B cell (primary cell): ENCODE data around the gene LNX1. TPM values are rescaled to one million over a fixed set of nuclear protein-coding genes. Genes with fewer than 3 reads are reported as not detected.

Experiments
- ATAC-seq: fragments of 200-7000 bp; cut with Tn5 transposase; one replicate; pipeline ENCODE4 v1.10.0; 2021; ENCODE audit warnings: low read depth, mild to moderate bottlenecking, moderate number of reproducible peaks, moderate library complexity
- CTCF ChIA-PET: fragments of 350-600 bp; sonication (Branson Sonifier 250); formaldehyde crosslinking; loops from one replicate; lab custom pipeline; 2021; ENCODE audit warnings: antibody characterized with exemption, inconsistent platforms; lab: Charles Lee
- POLR2A ChIA-PET: fragments of 350-600 bp; sonication (Branson Sonifier 250); formaldehyde crosslinking; loops from one replicate; lab custom pipeline; 2021; ENCODE audit warnings: antibody characterized with exemption; lab: Charles Lee
- DNase-seq: peaks from one replicate; pipeline ENCODE4 v3.0.0; 2013
- H2AFZ ChIP-seq: 2 replicates; pipeline ENCODE4 v1.6.1; 2012; ENCODE audit warnings: mild to moderate bottlenecking, low read depth, low read length; ENCODE audit not compliant: insufficient read depth, poor library complexity, severe bottlenecking
- H3K27ac ChIP-seq, 2 donors: 1 replicate in 1 of 2; 2 replicates in 1 of 2; pipeline ENCODE4 v1.5.1; 2012 to 2013; ENCODE audit warnings: low read length in 2 of 2, mild to moderate bottlenecking in 2 of 2, moderate library complexity in 1 of 2
- H3K27me3 ChIP-seq, 4 experiments: fragments of 200-600 bp in 1 of 4; sonication (generic) in 1 of 4; replicated peaks in 1 of 4; 1 replicate in 2 of 4; 2 replicates in 2 of 4; pipeline versions ENCODE4 v1.6.1 to v1.7.0; 2013 to 2016; ENCODE audit warnings: low read length in 3 of 4, mild to moderate bottlenecking in 2 of 4, mixed read lengths in 1 of 4, moderate library complexity in 1 of 4; ENCODE audit not compliant: insufficient read depth in 4 of 4, control insufficient read depth in 3 of 4; ENCODE audit errors: control extremely low read depth in 1 of 4
- H3K36me3 ChIP-seq, 2 experiments: replicated peaks in 1 of 2; 1 replicate in 1 of 2; 2 replicates in 1 of 2; pipeline versions ENCODE4 v1.6.1 to v1.7.1; 2013; ENCODE audit warnings: low read length in 1 of 2; ENCODE audit not compliant: insufficient read depth in 2 of 2, control insufficient read depth in 1 of 2; ENCODE audit errors: control extremely low read depth in 1 of 2, extremely low read depth in 1 of 2
- H3K4me1 ChIP-seq, 2 donors: fragments of 200-600 bp in 1 of 2; sonication (generic) in 1 of 2; 1 replicate in 1 of 2; 2 replicates in 1 of 2; pipeline versions ENCODE4 v1.5.1 to v1.6.1; 2013 to 2017; ENCODE audit warnings: low read length in 2 of 2; ENCODE audit not compliant: control insufficient read depth in 2 of 2, insufficient read depth in 2 of 2
- H3K4me2 ChIP-seq: replicated peaks from 2 replicates; pipeline ENCODE3; 2012; ENCODE audit warnings: mild to moderate bottlenecking, low read depth, low read length; ENCODE audit not compliant: poor library complexity, severe bottlenecking
- H3K4me3 ChIP-seq, 5 experiments: fragments of 200-600 bp in 1 of 5; sonication (generic) in 1 of 5; 1 replicate in 3 of 5; 2 replicates in 2 of 5; pipeline versions ENCODE4 v1.5.1 to v1.7.0; 2011 to 2016; ENCODE audit warnings: low read length in 4 of 5, mild to moderate bottlenecking in 4 of 5, low read depth in 2 of 5, control low read depth in 1 of 5, moderate library complexity in 1 of 5; ENCODE audit not compliant: insufficient read depth in 1 of 5; ENCODE audit errors: control extremely low read depth in 1 of 5, extremely low read depth in 1 of 5
- H3K79me2 ChIP-seq: fragments of 200-600 bp; sonication (generic); one replicate; pipeline ENCODE4 v1.6.0; 2016; ENCODE audit warnings: low read length; ENCODE audit not compliant: control insufficient read depth, insufficient read depth
- H3K9ac ChIP-seq: fragments of 200-600 bp; sonication (generic); 2 replicates; pipeline ENCODE4 v1.6.1; 2017; ENCODE audit warnings: mild to moderate bottlenecking, low read length, moderate library complexity
- H3K9me3 ChIP-seq, 3 donors: one replicate each; pipeline versions ENCODE4 v1.6.1 to v1.7.1; 2013; ENCODE audit warnings: low read length in 2 of 3; ENCODE audit not compliant: control insufficient read depth in 2 of 3, insufficient read depth in 1 of 3; ENCODE audit errors: control extremely low read depth in 1 of 3
- H4K20me1 ChIP-seq: 2 replicates; pipeline ENCODE4 v1.6.0; 2012; ENCODE audit warnings: mild to moderate bottlenecking, low read length; ENCODE audit not compliant: insufficient read depth, control insufficient read depth, poor library complexity, severe bottlenecking
- H3K27ac Mint-ChIP-seq: one replicate; pipeline ENCODE4 v1.8.0; 2021; ENCODE audit warnings: mixed read lengths
- H3K27me3 Mint-ChIP-seq: one replicate; pipeline ENCODE4 v1.8.0; 2021; ENCODE audit warnings: mixed read lengths
- H3K4me1 Mint-ChIP-seq: one replicate; pipeline ENCODE4 v1.8.0; 2021; ENCODE audit warnings: mixed read lengths
- H3K4me3 Mint-ChIP-seq: one replicate; pipeline ENCODE4 v1.8.0; 2021; ENCODE audit warnings: mixed read lengths
- H3K9me3 Mint-ChIP-seq: one replicate; pipeline ENCODE4 v1.8.0; 2022; ENCODE audit warnings: mixed read lengths; ENCODE audit not compliant: insufficient read depth
- CTCF ChIP-seq: fragments of 200-600 bp; IDR thresholded peaks from one replicate; pipeline ENCODE4 v1.8.0; 2022; ENCODE audit warnings: antibody characterized with exemption, mild to moderate bottlenecking
- EZH2 ChIP-seq: IDR thresholded peaks from 2 replicates; pipeline ENCODE4 v1.6.1; 2012; ENCODE audit warnings: borderline replicate concordance, low read depth, mild to moderate bottlenecking, moderate library complexity, low read length; ENCODE audit not compliant: insufficient read depth, poor library complexity, severe bottlenecking
- WGBS: methylation state at CpG from one replicate; pipeline ENCODE4 v1.1.5; 2013; ENCODE audit warnings: missing lambda C conversion rate; ENCODE audit not compliant: insufficient coverage; 5-methylcytosine and 5-hydroxymethylcytosine counted together
- intact Hi-C: fragments of 100-400 bp; cut with micrococcal nuclease; formaldehyde crosslinking; loops from one replicate; pipeline ENCODE4 v1.10.0; 2022
- polyA plus RNA-seq: library from polyadenylated mRNA; depleted of rRNA; stranded (reverse); fragments of >200 nt; gene quantifications from 2 replicates; pipeline ENCODE4 v1.2.3, GENCODE V29; 2012
- total RNA-seq, 2 donors: library from RNA; stranded (reverse); fragments of 120-200 nt in 1 of 2; gene quantifications; 1 replicate in 1 of 2; 2 replicates in 1 of 2; pipeline versions ENCODE4 v1.2.3 to v1.2.4, GENCODE V29; 2013 to 2022

Gene LNX1
- total and polyA plus RNA-seq, 2 donors (not counting 1 experiment from before 2014, with no cell fraction given): not detected

- peaks cover 10 to 20% of the 10 kb centered on the region in 2 donors for H3K4me1 ChIP-seq
- TF ChIP-seq CTCF (no peak), EZH2 (no peak)
- no peaks in the 10 kb centered on the region for H3K9me3 Mint-ChIP-seq
- H3K79me2 ChIP-seq: no peaks in the 10 kb centered on the region
- no peak overlapping the region for H3K4me3 ChIP-seq
- intact Hi-C loops: no loop called here
- ChIA-PET POLR2A (no interaction called here), CTCF (no interaction called here)
- 100% methylated on average over 2 of the region's 2 CpGs for WGBS
- no peak overlapping the region for H2AFZ ChIP-seq
- H3K27ac Mint-ChIP-seq: no peak overlapping the region
- H4K20me1 ChIP-seq: no peaks in the 10 kb centered on the region
- H3K9ac ChIP-seq: no peak overlapping the region
- H3K27me3 Mint-ChIP-seq: peaks cover 23% of the 10 kb centered on the region
- H3K27me3 ChIP-seq: peaks cover 0 to 16% (median 5%) of the 10 kb centered on the region in 4 experiments
- peaks cover 0 to 3% (median 0%) of the 10 kb centered on the region in 3 donors for H3K9me3 ChIP-seq
- no peaks in the 10 kb centered on the region for H3K36me3 ChIP-seq
- no peak overlapping the region for H3K4me2 ChIP-seq
- H3K4me3 Mint-ChIP-seq: no peak overlapping the region
- DNase-seq (no peak), ATAC-seq (no peak)
- H3K27ac ChIP-seq: no peak overlapping the region
- peaks cover 12% of the 10 kb centered on the region for H3K4me1 Mint-ChIP-seq
Observed at GRCh38 chr4:53593765-53594164, 2.5 kb upstream of the LNX1 start.

GRCh38 chr4:53592686-53593501 lies 1.6 kb upstream of the LNX1 start:
- H4K20me1 ChIP-seq: no peaks in the 10 kb centered on the region
- peaks cover 0 to 22% (median 5%) of the 10 kb centered on the region in 4 experiments for H3K27me3 ChIP-seq
- no peak for DNase-seq
- WGBS: 21% methylated on average over 6 of the region's 20 CpGs
- TF ChIP-seq EZH2 (no peak), CTCF (no peak)
- peak overlapping the region; percentile 26 for H3K4me2 ChIP-seq
- H3K4me1 Mint-ChIP-seq: peaks cover 12% of the 10 kb centered on the region
- no peaks in the 10 kb centered on the region for H3K36me3 ChIP-seq
- no peak overlapping the region for H3K9ac ChIP-seq
- peaks cover 0 to 3% (median 0%) of the 10 kb centered on the region in 3 donors for H3K9me3 ChIP-seq
- ATAC-seq: no peak
- peaks cover 10 to 20% of the 10 kb centered on the region in 2 donors for H3K4me1 ChIP-seq
- H3K4me3 Mint-ChIP-seq: peak overlapping the region; percentile 27
- intact Hi-C loops: no loop called here
- peak overlapping the region; percentile 21 for H2AFZ ChIP-seq
- no peak overlapping the region for H3K4me3 ChIP-seq
- no peaks in the 10 kb centered on the region for H3K79me2 ChIP-seq
- no peaks in the 10 kb centered on the region for H3K9me3 Mint-ChIP-seq
- H3K27ac Mint-ChIP-seq: no peak overlapping the region
- CTCF ChIA-PET: no interaction called here
- H3K27me3 Mint-ChIP-seq: peaks cover 28% of the 10 kb centered on the region
- H3K27ac ChIP-seq: no peak overlapping the region
- POLR2A ChIA-PET: no interaction called here
